Gastroesophageal sphincter (tissue), 4 donors: ENCODE results near the gene MKLN1. TPM values are rescaled to one million over a fixed set of nuclear protein-coding genes. Genes with fewer than 3 reads are reported as not detected.

ENCODE experiments used
- ATAC-seq: fragments of 150-250 bp; one replicate; pipeline ENCODE4 v1.9.1; 2016; ENCODE audit warnings: mild to moderate bottlenecking, moderate library complexity
- H3K27ac ChIP-seq, 4 donors: fragments of 200-600 bp; sonication (generic) in 3 of 4; 1 replicate in 3 of 4; 2 replicates in 1 of 4; pipeline ENCODE4 v1.5.1; 2016 to 2019
- H3K27me3 ChIP-seq: fragments of 200-600 bp; sonication (generic); one replicate; pipeline ENCODE4 v1.5.1; 2019
- H3K36me3 ChIP-seq, 2 donors: fragments of 200-600 bp; sonication (generic); one replicate each; pipeline ENCODE4 v1.5.1; 2019; ENCODE audit warnings: control low read depth in 1 of 2
- H3K4me1 ChIP-seq, 3 donors: fragments of 200-600 bp; sonication (generic); 1 replicate in 2 of 3; 2 replicates in 1 of 3; pipeline ENCODE4 v1.5.1; 2016 to 2019; ENCODE audit warnings: control low read depth in 2 of 3
- H3K4me3 ChIP-seq, 2 donors: fragments of 200-600 bp; sonication (generic); one replicate each; pipeline ENCODE4 v1.5.1; 2019; ENCODE audit warnings: mild to moderate bottlenecking in 1 of 2, moderate library complexity in 1 of 2
- H3K9me3 ChIP-seq, 3 donors: fragments of 200-600 bp; sonication (generic); one replicate each; pipeline ENCODE4 v1.5.1; 2017 to 2019; ENCODE audit warnings: control low read depth in 2 of 3
- EP300 ChIP-seq: sonication (generic); formaldehyde crosslinking; IDR thresholded peaks from one replicate; pipeline ENCODE4 v1.6.1; 2017; ENCODE audit warnings: antibody characterized with exemption, mild to moderate bottlenecking
- POLR2A ChIP-seq, 2 donors: fragments of 450-650 bp; IDR thresholded peaks; one replicate each; pipeline ENCODE4 v1.6.1; 2017; ENCODE audit warnings: antibody characterized with exemption in 2 of 2, mild to moderate bottlenecking in 2 of 2, moderate library complexity in 1 of 2
- POLR2AphosphoS5 ChIP-seq: sonication (generic); formaldehyde crosslinking; IDR thresholded peaks from one replicate; pipeline ENCODE4 v1.6.1; 2017; ENCODE audit warnings: antibody characterized with exemption
- WGBS, 2 donors: methylation state at CpG; one replicate each; pipeline ENCODE4 v1.1.5; 2018; ENCODE audit warnings: low coverage in 1 of 2; 5-methylcytosine and 5-hydroxymethylcytosine counted together
- total RNA-seq, 4 donors: library from RNA; depleted of rRNA; stranded (reverse); fragments of >200 nt; gene quantifications; one replicate each; pipeline ENCODE4 v1.1.0, GENCODE V29; 2016
- TF ChIP-seq, protein P1 (sequence below), 4 experiments: fragments of 200-600 bp in 2 of 4; fragments of 450-650 bp in 2 of 4; sonication (generic) in 1 of 4; IDR thresholded peaks; one replicate each; pipeline ENCODE4 v1.5.1; 2017 to 2019; ENCODE audit warnings: antibody characterized with exemption in 4 of 4, mild to moderate bottlenecking in 2 of 4, moderate library complexity in 2 of 4

MKLN1 gene
- total RNA-seq, 4 donors from 2014 or later, result 40.4 to 82.8 (median 58.6) TPM

DNA sequence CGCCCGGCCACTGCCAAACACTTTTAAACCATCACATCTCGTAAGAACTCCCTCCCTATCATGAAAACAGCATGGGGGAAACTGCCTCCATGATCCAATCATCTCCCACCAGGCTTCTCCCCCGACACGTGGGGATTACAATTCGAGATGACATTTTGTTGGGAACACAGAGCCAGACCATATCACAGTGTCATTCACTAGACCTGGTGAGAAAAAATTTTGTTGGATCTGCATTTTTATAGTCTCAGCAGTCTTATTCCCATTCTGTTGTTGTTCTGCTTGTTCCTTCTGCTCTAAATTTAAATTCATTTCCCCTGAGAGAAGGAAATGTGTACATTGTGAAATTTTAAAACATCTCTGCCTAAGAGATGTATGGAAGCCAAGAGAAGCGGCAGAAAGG is 4.8 kb upstream of the MKLN1 start:
- TF ChIP-seq POLR2AphosphoS5 (no peak), EP300 (no peak), POLR2A (IDR thresholded peaks at IDR 0.05) (no peak)
- TF ChIP-seq, protein P1, sequence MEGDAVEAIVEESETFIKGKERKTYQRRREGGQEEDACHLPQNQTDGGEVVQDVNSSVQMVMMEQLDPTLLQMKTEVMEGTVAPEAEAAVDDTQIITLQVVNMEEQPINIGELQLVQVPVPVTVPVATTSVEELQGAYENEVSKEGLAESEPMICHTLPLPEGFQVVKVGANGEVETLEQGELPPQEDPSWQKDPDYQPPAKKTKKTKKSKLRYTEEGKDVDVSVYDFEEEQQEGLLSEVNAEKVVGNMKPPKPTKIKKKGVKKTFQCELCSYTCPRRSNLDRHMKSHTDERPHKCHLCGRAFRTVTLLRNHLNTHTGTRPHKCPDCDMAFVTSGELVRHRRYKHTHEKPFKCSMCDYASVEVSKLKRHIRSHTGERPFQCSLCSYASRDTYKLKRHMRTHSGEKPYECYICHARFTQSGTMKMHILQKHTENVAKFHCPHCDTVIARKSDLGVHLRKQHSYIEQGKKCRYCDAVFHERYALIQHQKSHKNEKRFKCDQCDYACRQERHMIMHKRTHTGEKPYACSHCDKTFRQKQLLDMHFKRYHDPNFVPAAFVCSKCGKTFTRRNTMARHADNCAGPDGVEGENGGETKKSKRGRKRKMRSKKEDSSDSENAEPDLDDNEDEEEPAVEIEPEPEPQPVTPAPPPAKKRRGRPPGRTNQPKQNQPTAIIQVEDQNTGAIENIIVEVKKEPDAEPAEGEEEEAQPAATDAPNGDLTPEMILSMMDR (IDR thresholded peaks at IDR 0.05), result no peak
- H3K9me3 ChIP-seq, result no peaks in the 10 kb centered on the region
- no peak overlapping the region for H3K27ac ChIP-seq
- peaks cover 2 to 13% (median 3%) of the 10 kb centered on the region in 3 donors for H3K4me1 ChIP-seq
- no peaks in the 10 kb centered on the region for H3K36me3 ChIP-seq
- 81 to 89% methylated on average over 3 to 6 of the region's 7 CpGs for WGBS, 2 donors
- no peak for ATAC-seq
- no peak overlapping the region for H3K4me3 ChIP-seq
- H3K27me3 ChIP-seq, result no peaks in the 10 kb centered on the region

DNA sequence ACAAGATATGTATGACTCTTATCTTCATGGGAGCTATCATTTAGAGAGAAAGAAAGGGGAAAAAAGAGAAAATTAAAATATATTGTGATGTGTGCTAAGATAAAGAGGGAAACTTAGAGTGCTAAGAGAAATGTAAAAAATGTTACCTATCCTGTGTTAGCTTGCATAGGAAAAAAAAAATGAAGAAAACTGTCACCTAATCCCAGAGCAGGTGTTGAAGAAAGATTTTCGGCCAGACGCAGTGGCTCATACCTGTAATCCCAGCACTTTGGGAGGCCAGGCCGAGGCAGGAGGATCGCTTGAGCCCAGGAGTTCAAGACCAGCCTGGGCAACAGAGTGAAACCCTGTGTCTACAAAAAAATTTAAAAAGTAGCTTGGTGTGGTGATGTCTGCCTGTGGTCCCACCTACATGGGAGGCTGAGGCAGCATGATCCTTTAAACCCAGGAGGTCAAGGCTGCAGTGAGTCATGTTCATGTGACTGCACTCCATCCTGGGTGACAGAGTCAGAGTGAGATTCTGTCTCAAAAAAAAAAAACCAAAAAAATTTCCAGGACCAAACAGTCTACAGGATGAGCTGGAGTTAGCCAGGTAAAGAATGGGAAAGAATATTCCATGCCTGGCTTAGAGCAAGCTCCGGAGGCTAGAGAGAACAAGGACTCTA is 2.4 kb upstream of the MKLN1 start:
- Histone ChIP-seq H3K9me3 (no peaks in the 10 kb centered on the region), H3K4me1 (peaks cover 6 to 27% (median 8%) of the 10 kb centered on the region in 3 donors), H3K27ac (no peak overlapping the region), H3K4me3 (no peak overlapping the region), H3K36me3 (no peaks in the 10 kb centered on the region), H3K27me3 (no peaks in the 10 kb centered on the region)
- TF ChIP-seq, protein P1 (IDR thresholded peaks at IDR 0.05), result no peak
- TF ChIP-seq POLR2A (IDR thresholded peaks at IDR 0.05) (no peak), EP300 (no peak), POLR2AphosphoS5 (no peak)
- no peak for ATAC-seq
- 89 to 100% methylated on average over 5 of the region's 5 CpGs for WGBS, 2 donors

DNA sequence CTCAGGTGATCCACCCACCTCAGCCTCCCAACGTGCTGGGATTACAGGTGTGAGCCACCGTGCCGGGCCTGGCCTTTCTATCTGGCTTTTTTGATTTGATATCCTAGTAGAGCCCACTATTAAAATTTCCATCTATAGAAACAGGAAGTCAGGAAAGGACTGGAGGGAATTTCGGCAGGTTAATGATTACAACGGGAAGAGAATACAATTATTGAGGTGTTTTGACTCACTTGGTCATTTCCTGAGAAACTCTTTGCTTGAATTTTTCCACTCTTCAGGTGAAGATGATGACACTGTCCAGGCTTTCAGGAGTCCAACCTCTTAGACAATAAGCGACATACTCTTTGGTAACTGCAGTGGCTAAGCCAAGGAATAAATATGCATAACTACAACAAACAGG is 1.1 kb upstream of the MKLN1 start:
- 30 to 43% methylated on average over 1 to 2 of the region's 6 CpGs for WGBS, 2 donors
- Histone ChIP-seq H3K9me3 (no peaks in the 10 kb centered on the region), H3K4me1 (peaks cover 6 to 38% (median 8%) of the 10 kb centered on the region in 3 donors), H3K27ac (peak overlapping the region; percentile 91 to 99 (median 94)), H3K36me3 (no peaks in the 10 kb centered on the region), H3K27me3 (no peaks in the 10 kb centered on the region), H3K4me3 (peak overlapping the region in 1 of 2 donors; percentile 65)
- TF ChIP-seq POLR2A (IDR thresholded peaks at IDR 0.05) (no peak), EP300 (no peak), POLR2AphosphoS5 (no peak)
- TF ChIP-seq, protein P1 (IDR thresholded peaks at IDR 0.05), result no peak
- ATAC-seq, result no peak

DNA sequence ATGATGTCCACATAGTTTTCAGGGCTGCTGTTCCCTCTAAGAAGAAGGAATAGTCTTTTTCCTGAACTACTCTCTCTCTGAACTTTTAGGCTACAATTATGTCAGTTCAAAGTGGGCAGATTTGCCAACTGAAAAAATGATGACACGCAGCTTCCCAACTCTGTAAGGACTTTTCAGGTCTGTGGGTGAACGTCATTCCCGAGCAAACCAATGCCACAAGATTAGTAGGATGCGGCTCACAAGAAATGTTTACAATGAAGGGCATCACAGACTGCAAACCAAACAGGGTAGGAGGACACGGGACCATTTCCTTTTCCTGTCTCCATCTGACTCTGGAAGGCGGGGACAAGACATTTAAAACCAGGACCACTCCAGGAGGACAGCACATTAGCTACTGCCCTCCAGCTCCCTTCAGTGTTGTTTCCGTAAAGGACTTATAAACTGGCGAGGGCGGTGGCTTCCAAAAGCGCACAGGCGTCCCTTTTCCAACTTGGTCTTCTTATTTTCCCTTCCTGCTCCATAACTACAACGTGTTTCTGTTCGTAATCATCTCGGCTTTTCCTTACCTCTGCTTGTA is 539 bp upstream of the MKLN1 start:
- 0% methylated on average over 12 to 14 of the region's 14 CpGs for WGBS, 2 donors
- no peaks in the 10 kb centered on the region for H3K36me3 ChIP-seq
- no peaks in the 10 kb centered on the region for H3K27me3 ChIP-seq
- H3K27ac ChIP-seq, result peak overlapping the region; percentile 91 to 99 (median 94)
- H3K4me1 ChIP-seq, result peaks cover 6 to 42% (median 8%) of the 10 kb centered on the region in 3 donors
- H3K9me3 ChIP-seq, result no peaks in the 10 kb centered on the region
- peak overlapping the region; percentile 65 to 76 for H3K4me3 ChIP-seq
- ATAC-seq, result peak; percentile 39
- TF ChIP-seq, protein P1 (IDR thresholded peaks at IDR 0.05), result no peak
